GM10847 (cell line): ENCODE measurements around the gene DNAAF8.
A peak's percentile ranks its signal among the peaks of the same experiment; 100 is the strongest.

Experiments
- POLR2A ChIP-seq: IDR thresholded peaks from 2 replicates; pipeline ENCODE4 v1.6.1; 2011; ENCODE audit not compliant: insufficient read length; ENCODE audit errors: extremely low read depth

DNAAF8 gene

GRCh38 chr16:4733747-4734062, 632 bp upstream of the DNAAF8 start:
- no peak for TF ChIP-seq POLR2A

GRCh38 chr16:4734730-4735535, 596 bp downstream of the DNAAF8 start:
- TF ChIP-seq POLR2A, result peak; percentile 65

DNA sequence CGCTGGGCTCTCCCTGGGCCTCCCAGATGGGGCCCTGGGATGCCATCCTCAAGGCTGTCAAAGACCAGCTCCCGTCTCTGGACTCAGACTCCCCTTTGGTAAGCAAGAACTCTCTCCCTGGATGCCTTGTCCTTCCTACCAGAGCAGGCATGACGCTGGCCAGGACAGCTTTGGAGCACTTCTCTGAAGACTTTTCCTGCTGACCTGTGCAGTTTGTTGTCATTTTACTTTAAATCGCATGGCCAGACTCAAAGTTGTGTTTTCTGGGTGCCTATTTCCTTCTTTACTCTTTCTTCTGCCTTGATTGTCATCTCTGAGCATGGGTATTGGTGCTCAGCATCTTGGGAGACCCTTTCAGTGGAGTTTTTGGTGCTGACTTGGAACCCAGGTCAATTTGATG, 2.2 kb downstream of the DNAAF8 start:
- no peak for TF ChIP-seq POLR2A

DNA sequence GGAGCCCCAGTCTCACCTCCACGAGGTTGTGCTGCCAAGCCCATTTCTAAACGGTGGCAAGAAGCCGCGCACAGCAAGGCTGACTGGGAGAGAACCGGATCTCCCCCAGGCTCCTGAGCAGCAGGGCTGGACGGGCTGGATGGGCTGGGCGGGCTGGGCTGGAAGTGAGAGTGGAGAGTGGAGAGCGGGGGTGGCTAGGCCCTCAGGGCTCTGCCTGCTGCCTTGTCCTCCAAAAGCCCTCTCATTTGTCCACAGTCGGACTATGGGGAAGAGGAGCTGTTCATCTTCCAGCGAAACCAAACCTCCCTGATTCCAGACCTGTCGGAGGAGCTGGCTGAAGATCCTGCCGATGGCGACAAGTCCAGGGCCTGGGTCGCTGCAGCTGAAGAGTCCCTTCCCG, 3.2 kb downstream of the DNAAF8 start:
- no peak for TF ChIP-seq POLR2A

DNA sequence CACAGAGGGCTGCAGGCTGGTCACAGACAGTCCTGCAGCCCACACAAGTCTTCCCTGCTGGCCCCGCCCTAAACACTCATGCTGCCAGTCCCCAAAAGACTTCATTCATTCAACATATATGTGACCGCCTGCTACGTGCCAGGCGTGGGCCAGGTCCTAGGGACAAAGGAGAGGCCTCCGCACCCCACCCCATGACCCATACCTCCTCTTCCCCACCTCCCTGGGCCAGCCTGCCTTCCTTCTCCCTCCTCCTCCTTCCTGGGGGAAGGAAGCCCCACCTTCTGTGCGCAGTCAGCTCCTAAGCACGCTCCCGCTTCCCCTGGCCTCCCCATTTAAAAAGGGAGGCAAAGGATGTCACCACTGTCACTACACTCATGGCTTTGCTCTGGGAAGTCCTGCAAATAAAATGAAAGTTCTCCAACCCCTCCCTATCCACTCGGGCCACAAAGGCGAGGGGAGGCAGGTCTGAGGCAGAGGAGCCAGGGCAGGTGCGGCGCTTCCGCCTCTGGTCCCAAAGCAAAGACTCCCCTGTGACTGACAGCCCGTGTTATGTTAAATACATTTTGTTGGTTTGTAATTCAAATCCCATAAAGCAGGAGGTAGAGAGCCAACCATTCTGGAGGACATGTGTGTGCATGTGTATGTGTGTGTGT, 9.0 kb downstream of the DNAAF8 start:
- TF ChIP-seq POLR2A, result no peak

GRCh38 chr16:4744555-4745273, 10.4 kb downstream of the DNAAF8 start:
- TF ChIP-seq POLR2A, result no peak

GRCh38 chr16:4745274-4745569, 10.9 kb downstream of the DNAAF8 start:
- no peak for TF ChIP-seq POLR2A

GRCh38 chr16:4746215-4746614, 11.9 kb downstream of the DNAAF8 start:
- no peak for TF ChIP-seq POLR2A

DNA sequence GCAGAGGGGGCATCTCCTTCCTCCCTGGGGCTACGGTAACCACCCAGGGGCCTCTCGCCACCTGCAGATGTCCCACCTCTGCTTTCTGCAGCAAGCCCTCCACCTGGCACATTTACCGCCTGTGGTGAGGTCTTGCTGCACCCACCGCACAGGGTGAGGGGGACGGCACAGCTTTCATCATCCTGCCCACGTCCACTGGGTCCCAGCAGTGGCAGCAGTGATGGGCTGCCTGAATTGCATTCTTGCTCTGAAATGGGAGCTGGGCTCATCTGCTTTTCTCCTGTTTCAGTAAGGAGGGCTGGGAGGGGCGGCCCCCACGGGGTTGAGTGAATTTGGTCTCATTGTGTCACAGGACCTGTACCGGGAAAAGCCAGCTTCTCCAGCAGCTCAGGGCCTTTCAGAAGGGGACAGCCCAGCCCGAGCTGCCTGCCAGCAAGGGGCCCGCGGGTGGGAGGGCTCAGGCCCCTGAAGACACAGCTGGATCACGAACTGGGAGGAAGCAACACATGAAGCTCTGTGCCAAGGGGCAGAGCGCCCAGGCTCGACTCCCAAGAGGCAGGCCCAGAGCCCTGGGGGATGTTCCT, 12.7 kb downstream of the DNAAF8 start:
- TF ChIP-seq POLR2A, result no peak

GRCh38 chr16:4747906-4748681, 13.8 kb downstream of the DNAAF8 start:
- TF ChIP-seq POLR2A, result no peak

DNA sequence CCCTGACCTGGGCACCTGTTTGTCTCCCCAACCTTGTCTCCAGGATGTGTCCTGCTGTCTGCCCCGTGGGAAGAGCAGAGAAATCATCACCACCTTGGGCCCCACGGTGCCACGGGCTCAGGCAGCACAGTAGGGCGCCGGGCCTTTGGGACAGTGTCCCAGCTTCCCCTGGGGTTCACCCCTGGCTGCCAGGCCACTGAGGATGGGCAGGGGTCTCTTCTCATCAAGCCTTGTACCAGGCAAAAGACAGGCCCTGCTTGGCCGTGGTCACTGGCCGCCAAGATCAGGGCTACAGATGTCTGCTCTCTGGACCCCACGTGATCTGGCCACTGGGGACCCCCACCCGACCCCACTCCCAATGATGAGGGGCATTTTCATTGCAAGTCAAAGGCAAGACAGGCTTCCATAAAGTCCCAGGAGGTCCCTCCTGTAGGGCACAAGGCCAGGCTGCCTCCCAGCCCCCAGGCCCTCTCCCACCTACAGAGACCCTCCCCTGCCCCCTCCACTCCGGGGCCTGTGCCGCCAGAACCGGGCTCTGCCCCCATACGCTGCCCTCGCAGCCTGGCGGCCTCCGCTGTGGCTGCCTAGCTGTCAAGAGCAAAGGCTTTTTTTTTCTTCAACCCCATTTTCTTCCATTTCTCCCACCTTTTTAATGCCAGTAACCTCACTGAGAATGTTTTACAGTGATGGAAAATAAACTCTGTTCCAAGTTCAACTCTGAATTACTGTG, 14.5 kb downstream of the DNAAF8 start:
- no peak for TF ChIP-seq POLR2A

- TF ChIP-seq POLR2A, result no peak
These were observed 15.4 kb downstream of the DNAAF8 start for GRCh38 chr16:4749700-4750257.

- TF ChIP-seq POLR2A, result no peak
These were observed 16.6 kb downstream of the DNAAF8 start for GRCh38 chr16:4750896-4751295.

DNA sequence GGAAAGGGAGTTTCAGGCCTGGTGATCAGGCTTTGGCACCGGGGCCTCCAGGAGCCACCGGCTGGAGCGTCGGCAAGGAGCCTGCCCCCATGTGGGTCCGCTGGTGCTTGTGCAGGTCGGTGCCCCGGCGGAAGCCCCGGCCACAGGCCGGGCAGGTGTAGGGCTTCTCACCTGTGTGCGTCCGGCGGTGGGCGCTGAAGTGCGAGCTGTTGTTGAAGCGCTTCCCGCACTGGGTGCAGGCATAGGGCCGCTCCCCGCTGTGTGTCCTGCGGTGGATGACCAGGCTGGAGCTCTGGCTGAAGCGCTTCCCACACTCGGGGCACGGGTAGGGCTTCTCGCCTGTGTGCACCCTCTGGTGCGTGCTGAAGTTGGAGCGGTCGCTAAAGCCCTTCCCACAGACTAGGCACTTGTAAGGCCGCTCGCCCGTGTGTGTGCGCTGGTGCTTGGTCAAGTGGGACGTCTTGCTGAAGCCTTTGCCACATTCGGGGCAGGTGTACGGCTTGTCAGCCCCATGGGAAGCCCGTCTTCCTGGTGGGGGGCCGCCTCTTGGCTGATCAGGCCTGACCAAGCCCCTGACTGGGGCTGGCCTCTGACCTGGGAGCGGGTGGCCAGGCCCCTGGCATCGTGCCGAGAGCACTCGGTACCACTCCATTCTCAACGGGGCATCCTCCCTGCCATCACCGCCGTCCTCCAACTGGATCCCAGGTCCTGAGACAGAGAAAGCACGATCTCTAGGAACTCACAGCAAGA, 18.2 kb downstream of the DNAAF8 start:
- TF ChIP-seq POLR2A, result no peak
